Vagina (tissue), 2 donors: ENCODE results near the gene HCK.

ENCODE experiments used
- POLR2A ChIP-seq, 2 donors: fragments of 450-650 bp; IDR thresholded peaks; one replicate each; pipeline ENCODE4 v1.6.1; 2017; ENCODE audit warnings: antibody characterized with exemption in 2 of 2, mild to moderate bottlenecking in 2 of 2, moderate library complexity in 2 of 2
- TF ChIP-seq, protein P1 (sequence below), 3 experiments: fragments of 450-650 bp in 2 of 3; fragments of 200-600 bp in 1 of 3; sonication (generic) in 1 of 3; IDR thresholded peaks; one replicate each; pipeline ENCODE4 v1.5.1; 2017 to 2019; ENCODE audit warnings: antibody characterized with exemption in 3 of 3, mild to moderate bottlenecking in 2 of 3, moderate library complexity in 2 of 3

DNA sequence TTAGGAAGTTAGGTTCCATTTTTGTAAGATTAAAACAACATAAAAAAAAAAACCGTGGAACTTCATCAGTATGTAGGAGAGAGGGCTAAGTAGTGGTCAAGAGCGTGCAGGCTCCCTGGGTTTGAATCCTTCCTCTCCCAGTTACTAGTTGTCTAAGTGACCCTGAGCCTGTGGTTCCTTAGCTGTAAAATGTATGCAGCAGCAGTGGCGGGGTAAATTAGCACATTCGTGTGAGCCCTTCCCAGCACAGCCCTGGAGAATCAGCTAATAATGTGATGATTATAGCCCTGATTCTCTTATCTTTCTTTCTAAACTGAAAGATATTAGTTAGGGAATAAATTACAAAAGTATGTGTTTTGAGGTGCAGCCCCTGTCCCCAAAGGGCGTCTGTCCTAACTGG is 90.0 kb downstream of the HCK start:
- TF ChIP-seq, protein P1, sequence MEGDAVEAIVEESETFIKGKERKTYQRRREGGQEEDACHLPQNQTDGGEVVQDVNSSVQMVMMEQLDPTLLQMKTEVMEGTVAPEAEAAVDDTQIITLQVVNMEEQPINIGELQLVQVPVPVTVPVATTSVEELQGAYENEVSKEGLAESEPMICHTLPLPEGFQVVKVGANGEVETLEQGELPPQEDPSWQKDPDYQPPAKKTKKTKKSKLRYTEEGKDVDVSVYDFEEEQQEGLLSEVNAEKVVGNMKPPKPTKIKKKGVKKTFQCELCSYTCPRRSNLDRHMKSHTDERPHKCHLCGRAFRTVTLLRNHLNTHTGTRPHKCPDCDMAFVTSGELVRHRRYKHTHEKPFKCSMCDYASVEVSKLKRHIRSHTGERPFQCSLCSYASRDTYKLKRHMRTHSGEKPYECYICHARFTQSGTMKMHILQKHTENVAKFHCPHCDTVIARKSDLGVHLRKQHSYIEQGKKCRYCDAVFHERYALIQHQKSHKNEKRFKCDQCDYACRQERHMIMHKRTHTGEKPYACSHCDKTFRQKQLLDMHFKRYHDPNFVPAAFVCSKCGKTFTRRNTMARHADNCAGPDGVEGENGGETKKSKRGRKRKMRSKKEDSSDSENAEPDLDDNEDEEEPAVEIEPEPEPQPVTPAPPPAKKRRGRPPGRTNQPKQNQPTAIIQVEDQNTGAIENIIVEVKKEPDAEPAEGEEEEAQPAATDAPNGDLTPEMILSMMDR (IDR thresholded peaks at IDR 0.05) = no peak
- TF ChIP-seq POLR2A (IDR thresholded peaks at IDR 0.05) = no peak
